Neural cell (in vitro differentiated cells): ENCODE measurements around the gene DIS3L2.

ENCODE experiments used
- EP300 ChIP-seq: fragments of 450-650 bp; conservative IDR thresholded peaks from 2 replicates; pipeline ENCODE4 v1.6.1; 2014; ENCODE audit warnings: antibody characterized with exemption, mild to moderate bottlenecking, moderate library complexity; ENCODE audit not compliant: poor library complexity, severe bottlenecking
- EZH2 ChIP-seq: fragments of 200-600, 300-800 bp; shearing (Covaris generic), sonication (generic); IDR thresholded peaks from 2 replicates; pipeline ENCODE4 v1.6.1; 2014; ENCODE audit warnings: antibody characterized with exemption, low read length, borderline replicate concordance, mild to moderate bottlenecking; ENCODE audit not compliant: insufficient read depth, poor library complexity, severe bottlenecking
- POLR2AphosphoS5 ChIP-seq: IDR thresholded peaks from 2 replicates; pipeline ENCODE4 v1.6.1; 2012
- RAD21 ChIP-seq: fragments of 450-650 bp; conservative IDR thresholded peaks from 2 replicates; pipeline ENCODE4 v1.6.1; 2014; ENCODE audit warnings: antibody characterized with exemption, mild to moderate bottlenecking, moderate library complexity
- SMC3 ChIP-seq: fragments of 450-650 bp; conservative IDR thresholded peaks from 2 replicates; pipeline ENCODE4 v1.6.1; 2014; ENCODE audit warnings: antibody characterized with exemption, mild to moderate bottlenecking, moderate library complexity; ENCODE audit not compliant: poor library complexity
- TF ChIP-seq, protein P1 (sequence below): fragments of 450-650 bp; IDR thresholded peaks from 2 replicates; pipeline ENCODE4 v1.5.1; 2014; ENCODE audit warnings: antibody characterized with exemption, mild to moderate bottlenecking, moderate library complexity; ENCODE audit not compliant: poor library complexity, severe bottlenecking
- TF ChIP-seq, protein P2 (sequence below): IDR thresholded peaks from 2 replicates; pipeline ENCODE4 v1.6.1; 2012; ENCODE audit warnings: borderline replicate concordance

DNA sequence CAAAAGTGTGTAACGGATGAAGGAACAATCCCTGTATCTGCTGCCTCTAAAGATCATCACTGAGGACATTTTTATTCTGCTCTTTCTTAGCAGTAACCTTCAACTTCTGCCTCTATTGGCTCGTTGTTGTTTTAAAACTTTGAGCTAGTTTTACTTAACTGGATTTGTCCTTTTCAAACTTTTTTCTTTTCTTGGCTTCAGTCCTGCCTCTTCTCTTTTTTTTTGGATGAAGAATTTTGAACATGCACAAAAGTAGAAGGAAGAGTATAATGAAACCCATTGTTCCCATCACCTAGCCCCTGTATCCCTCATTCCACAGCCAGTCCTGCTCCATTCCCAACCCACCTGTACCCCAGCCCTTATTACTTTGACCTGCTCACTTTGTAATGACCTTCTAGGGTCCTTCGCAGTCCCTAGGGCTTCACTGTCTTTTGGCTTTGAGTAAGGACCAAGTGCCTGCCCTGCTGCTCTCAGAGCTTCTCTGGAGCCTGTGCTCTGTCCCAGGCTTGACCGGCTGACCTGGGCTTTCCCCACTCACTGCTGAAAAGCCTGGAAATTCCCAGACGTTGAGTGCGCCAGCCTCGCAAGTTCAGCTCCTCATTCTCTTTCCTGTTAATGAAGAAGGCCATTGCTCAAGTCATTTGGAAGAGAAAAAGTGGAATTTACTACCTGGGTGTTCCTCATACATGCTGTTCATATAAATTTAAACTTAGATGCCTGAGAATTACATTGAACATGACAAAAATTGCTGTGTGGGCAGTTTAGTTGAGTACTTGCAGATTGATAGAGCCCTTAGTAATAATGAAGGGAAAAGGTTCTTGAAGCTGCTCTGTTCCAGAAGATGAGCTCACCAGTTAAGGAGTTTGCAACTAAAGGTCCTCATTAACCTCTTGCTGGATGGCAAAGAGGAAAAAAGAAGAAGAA is 267.7 kb downstream of the DIS3L2 start:
- no peak for TF ChIP-seq RAD21
- TF ChIP-seq, protein P1, sequence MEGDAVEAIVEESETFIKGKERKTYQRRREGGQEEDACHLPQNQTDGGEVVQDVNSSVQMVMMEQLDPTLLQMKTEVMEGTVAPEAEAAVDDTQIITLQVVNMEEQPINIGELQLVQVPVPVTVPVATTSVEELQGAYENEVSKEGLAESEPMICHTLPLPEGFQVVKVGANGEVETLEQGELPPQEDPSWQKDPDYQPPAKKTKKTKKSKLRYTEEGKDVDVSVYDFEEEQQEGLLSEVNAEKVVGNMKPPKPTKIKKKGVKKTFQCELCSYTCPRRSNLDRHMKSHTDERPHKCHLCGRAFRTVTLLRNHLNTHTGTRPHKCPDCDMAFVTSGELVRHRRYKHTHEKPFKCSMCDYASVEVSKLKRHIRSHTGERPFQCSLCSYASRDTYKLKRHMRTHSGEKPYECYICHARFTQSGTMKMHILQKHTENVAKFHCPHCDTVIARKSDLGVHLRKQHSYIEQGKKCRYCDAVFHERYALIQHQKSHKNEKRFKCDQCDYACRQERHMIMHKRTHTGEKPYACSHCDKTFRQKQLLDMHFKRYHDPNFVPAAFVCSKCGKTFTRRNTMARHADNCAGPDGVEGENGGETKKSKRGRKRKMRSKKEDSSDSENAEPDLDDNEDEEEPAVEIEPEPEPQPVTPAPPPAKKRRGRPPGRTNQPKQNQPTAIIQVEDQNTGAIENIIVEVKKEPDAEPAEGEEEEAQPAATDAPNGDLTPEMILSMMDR, result no peak
- no peak for TF ChIP-seq EZH2
- TF ChIP-seq, protein P2, sequence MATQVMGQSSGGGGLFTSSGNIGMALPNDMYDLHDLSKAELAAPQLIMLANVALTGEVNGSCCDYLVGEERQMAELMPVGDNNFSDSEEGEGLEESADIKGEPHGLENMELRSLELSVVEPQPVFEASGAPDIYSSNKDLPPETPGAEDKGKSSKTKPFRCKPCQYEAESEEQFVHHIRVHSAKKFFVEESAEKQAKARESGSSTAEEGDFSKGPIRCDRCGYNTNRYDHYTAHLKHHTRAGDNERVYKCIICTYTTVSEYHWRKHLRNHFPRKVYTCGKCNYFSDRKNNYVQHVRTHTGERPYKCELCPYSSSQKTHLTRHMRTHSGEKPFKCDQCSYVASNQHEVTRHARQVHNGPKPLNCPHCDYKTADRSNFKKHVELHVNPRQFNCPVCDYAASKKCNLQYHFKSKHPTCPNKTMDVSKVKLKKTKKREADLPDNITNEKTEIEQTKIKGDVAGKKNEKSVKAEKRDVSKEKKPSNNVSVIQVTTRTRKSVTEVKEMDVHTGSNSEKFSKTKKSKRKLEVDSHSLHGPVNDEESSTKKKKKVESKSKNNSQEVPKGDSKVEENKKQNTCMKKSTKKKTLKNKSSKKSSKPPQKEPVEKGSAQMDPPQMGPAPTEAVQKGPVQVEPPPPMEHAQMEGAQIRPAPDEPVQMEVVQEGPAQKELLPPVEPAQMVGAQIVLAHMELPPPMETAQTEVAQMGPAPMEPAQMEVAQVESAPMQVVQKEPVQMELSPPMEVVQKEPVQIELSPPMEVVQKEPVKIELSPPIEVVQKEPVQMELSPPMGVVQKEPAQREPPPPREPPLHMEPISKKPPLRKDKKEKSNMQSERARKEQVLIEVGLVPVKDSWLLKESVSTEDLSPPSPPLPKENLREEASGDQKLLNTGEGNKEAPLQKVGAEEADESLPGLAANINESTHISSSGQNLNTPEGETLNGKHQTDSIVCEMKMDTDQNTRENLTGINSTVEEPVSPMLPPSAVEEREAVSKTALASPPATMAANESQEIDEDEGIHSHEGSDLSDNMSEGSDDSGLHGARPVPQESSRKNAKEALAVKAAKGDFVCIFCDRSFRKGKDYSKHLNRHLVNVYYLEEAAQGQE, result no peak
- no peak for TF ChIP-seq POLR2AphosphoS5
- TF ChIP-seq EP300, result no peak
- TF ChIP-seq SMC3, result no peak
